ENCODE data around the gene OR10K1.

Gene OR10K1

GRCh38 chr1:158471920-158472319, 10.3 kb downstream of the OR10K1 start, which contains the start of gene OR10R2:
OR10R2 (plus strand) TSS chr1:158472220; CDS start chr1:158472326, 106 bp downstream.
- no peak within 1 kb of the TSS for H3K23ac ChIP-seq (ENCODE audit: low read length in 2 of 2)
- H2AK5ac ChIP-seq (ENCODE audit: low read length, severe bottlenecking), result no peak within 1 kb of the TSS
- H4K8ac ChIP-seq (ENCODE audit: low read length), result no peak within 1 kb of the TSS
- no peak within 1 kb of the TSS for H3K4me2 ChIP-seq (ENCODE audit: low read length, poor library complexity, severe bottlenecking)
- H3K14ac ChIP-seq (ENCODE audit: low read length in 2 of 2), result no peak within 1 kb of the TSS
- H3K36me3 ChIP-seq (ENCODE audit: control insufficient read depth in 1 of 2, insufficient read depth in 2 of 2, low read depth in 1 of 2, low read length in 2 of 2), result no peaks in the 10 kb centered on the region
- H3K9ac ChIP-seq (ENCODE audit: low read length), result no peak within 1 kb of the TSS
- H2BK15ac ChIP-seq (ENCODE audit: low read depth, poor library complexity, severe bottlenecking), result no peak within 1 kb of the TSS
- H3K18ac ChIP-seq (ENCODE audit: low read depth in 1 of 2, low read length in 2 of 2), result no peak within 1 kb of the TSS
- H2BK12ac ChIP-seq (ENCODE audit: low read length in 2 of 2), result no peak within 1 kb of the TSS
- H3K4me3 ChIP-seq (ENCODE audit: insufficient read depth in 1 of 2, low read depth in 1 of 2, low read length in 2 of 2), result no peak within 1 kb of the TSS
- no peak within 1 kb of the TSS for H3K4ac ChIP-seq (ENCODE audit: low read depth in 1 of 2, low read length in 2 of 2)
- no peaks in the 10 kb centered on the region for H3K27me3 ChIP-seq (ENCODE audit: control insufficient read depth in 1 of 2, insufficient read depth in 1 of 2, low read length in 2 of 2)
- H3K9me3 ChIP-seq (ENCODE audit: control insufficient read depth, low read length), result no peaks in the 10 kb centered on the region
- no peak within 1 kb of the TSS for H3K27ac ChIP-seq (ENCODE audit: low read length, poor library complexity, severe bottlenecking)
- no peak within 1 kb of the TSS for H2BK5ac ChIP-seq (ENCODE audit: low read depth, low read length, poor library complexity, severe bottlenecking)
- no peak within 1 kb of the TSS for H2AFZ ChIP-seq (ENCODE audit: low read depth, low read length)
- no peak for DNase-seq
- H2BK120ac ChIP-seq (ENCODE audit: low read depth, low read length), result no peak within 1 kb of the TSS
- H4K91ac ChIP-seq (ENCODE audit: low read length), result no peak within 1 kb of the TSS
- no peaks in the 10 kb centered on the region for H3K79me1 ChIP-seq (replicated peaks; ENCODE audit: low read length, poor library complexity, severe bottlenecking)
- H3K4me1 ChIP-seq (ENCODE audit: control insufficient read depth, insufficient read depth, low read depth, low read length), result no peaks in the 10 kb centered on the region

- no peak for DNase-seq
- Histone ChIP-seq H3K4ac (ENCODE audit: low read depth in 1 of 2, low read length in 2 of 2) (no peak overlapping the region), H2BK5ac (ENCODE audit: low read depth, low read length, poor library complexity, severe bottlenecking) (no peak overlapping the region), H3K23ac (ENCODE audit: low read length in 2 of 2) (no peak overlapping the region), H2AFZ (ENCODE audit: low read depth, low read length) (no peak overlapping the region), H3K14ac (ENCODE audit: low read length in 2 of 2) (no peak overlapping the region), H2AK5ac (ENCODE audit: low read length, severe bottlenecking) (no peak overlapping the region), H4K8ac (ENCODE audit: low read length) (no peak overlapping the region), H3K4me2 (ENCODE audit: low read length, poor library complexity, severe bottlenecking) (no peak overlapping the region), H2BK15ac (ENCODE audit: low read depth, poor library complexity, severe bottlenecking) (no peak overlapping the region), H3K9ac (ENCODE audit: low read length) (no peak overlapping the region), H4K91ac (ENCODE audit: low read length) (no peak overlapping the region), H3K4me3 (ENCODE audit: insufficient read depth in 1 of 2, low read depth in 1 of 2, low read length in 2 of 2) (no peak overlapping the region), H3K27ac (ENCODE audit: low read length, poor library complexity, severe bottlenecking) (no peak overlapping the region), H3K27me3 (ENCODE audit: control insufficient read depth in 1 of 2, insufficient read depth in 1 of 2, low read length in 2 of 2) (no peaks in the 10 kb centered on the region), H3K4me1 (ENCODE audit: control insufficient read depth, insufficient read depth, low read depth, low read length) (no peaks in the 10 kb centered on the region), H2BK12ac (ENCODE audit: low read length in 2 of 2) (no peak overlapping the region), H3K79me1 (replicated peaks; ENCODE audit: low read length, poor library complexity, severe bottlenecking) (no peaks in the 10 kb centered on the region), H3K18ac (ENCODE audit: low read depth in 1 of 2, low read length in 2 of 2) (no peak overlapping the region), H3K9me3 (ENCODE audit: control insufficient read depth, low read length) (no peaks in the 10 kb centered on the region), H3K36me3 (ENCODE audit: control insufficient read depth in 1 of 2, insufficient read depth in 2 of 2, low read depth in 1 of 2, low read length in 2 of 2) (no peaks in the 10 kb centered on the region), H2BK120ac (ENCODE audit: low read depth, low read length) (no peak overlapping the region)
- 29% methylated on average over 1 of the region's 2 CpGs for whole genome bisulfite sequencing
Measured at GRCh38 chr1:158485455-158485854, 23.8 kb downstream of the OR10K1 start.

GRCh38 chr1:158491316-158491715, 29.7 kb downstream of the OR10K1 start:
- H3K4ac ChIP-seq (ENCODE audit: low read depth in 1 of 2, low read length in 2 of 2), result no peak overlapping the region
- no peak overlapping the region for H3K27ac ChIP-seq (ENCODE audit: low read length, poor library complexity, severe bottlenecking)
- H3K9ac ChIP-seq (ENCODE audit: low read length), result no peak overlapping the region
- no peaks in the 10 kb centered on the region for H3K36me3 ChIP-seq (ENCODE audit: control insufficient read depth in 1 of 2, insufficient read depth in 2 of 2, low read depth in 1 of 2, low read length in 2 of 2)
- no peak overlapping the region for H3K4me3 ChIP-seq (ENCODE audit: insufficient read depth in 1 of 2, low read depth in 1 of 2, low read length in 2 of 2)
- no peak overlapping the region for H2BK120ac ChIP-seq (ENCODE audit: low read depth, low read length)
- H3K4me1 ChIP-seq (ENCODE audit: control insufficient read depth, insufficient read depth, low read depth, low read length), result no peaks in the 10 kb centered on the region
- no peak overlapping the region for H4K8ac ChIP-seq (ENCODE audit: low read length)
- no peaks in the 10 kb centered on the region for H3K27me3 ChIP-seq (ENCODE audit: control insufficient read depth in 1 of 2, insufficient read depth in 1 of 2, low read length in 2 of 2)
- DNase-seq, result no peak
- no peak overlapping the region for H3K4me2 ChIP-seq (ENCODE audit: low read length, poor library complexity, severe bottlenecking)
- no peak overlapping the region for H4K91ac ChIP-seq (ENCODE audit: low read length)
- no peak overlapping the region for H3K18ac ChIP-seq (ENCODE audit: low read depth in 1 of 2, low read length in 2 of 2)
- H3K79me1 ChIP-seq (replicated peaks; ENCODE audit: low read length, poor library complexity, severe bottlenecking), result no peaks in the 10 kb centered on the region
- 39% methylated on average over 3 of the region's 3 CpGs for WGBS
- no peak overlapping the region for H2BK15ac ChIP-seq (ENCODE audit: low read depth, poor library complexity, severe bottlenecking)
- no peak overlapping the region for H2BK5ac ChIP-seq (ENCODE audit: low read depth, low read length, poor library complexity, severe bottlenecking)
- H2AFZ ChIP-seq (ENCODE audit: low read depth, low read length), result no peak overlapping the region
- H2BK12ac ChIP-seq (ENCODE audit: low read length in 2 of 2), result no peak overlapping the region
- H3K14ac ChIP-seq (ENCODE audit: low read length in 2 of 2), result no peak overlapping the region
- H2AK5ac ChIP-seq (ENCODE audit: low read length, severe bottlenecking), result no peak overlapping the region
- no peak overlapping the region for H3K23ac ChIP-seq (ENCODE audit: low read length in 2 of 2)
- no peaks in the 10 kb centered on the region for H3K9me3 ChIP-seq (ENCODE audit: control insufficient read depth, low read length)

GRCh38 chr1:158493054-158493453, 31.4 kb downstream of the OR10K1 start:
- Histone ChIP-seq H2BK120ac (ENCODE audit: low read depth, low read length) (no peak overlapping the region), H3K4me2 (ENCODE audit: low read length, poor library complexity, severe bottlenecking) (no peak overlapping the region), H3K4me3 (ENCODE audit: insufficient read depth in 1 of 2, low read depth in 1 of 2, low read length in 2 of 2) (no peak overlapping the region), H4K91ac (ENCODE audit: low read length) (no peak overlapping the region), H2BK15ac (ENCODE audit: low read depth, poor library complexity, severe bottlenecking) (no peak overlapping the region), H3K9ac (ENCODE audit: low read length) (no peak overlapping the region), H3K14ac (ENCODE audit: low read length in 2 of 2) (no peak overlapping the region), H3K4me1 (ENCODE audit: control insufficient read depth, insufficient read depth, low read depth, low read length) (no peaks in the 10 kb centered on the region), H3K27ac (ENCODE audit: low read length, poor library complexity, severe bottlenecking) (no peak overlapping the region), H3K23ac (ENCODE audit: low read length in 2 of 2) (no peak overlapping the region), H2BK5ac (ENCODE audit: low read depth, low read length, poor library complexity, severe bottlenecking) (no peak overlapping the region), H2AK5ac (ENCODE audit: low read length, severe bottlenecking) (no peak overlapping the region), H4K8ac (ENCODE audit: low read length) (no peak overlapping the region), H3K18ac (ENCODE audit: low read depth in 1 of 2, low read length in 2 of 2) (no peak overlapping the region), H3K27me3 (ENCODE audit: control insufficient read depth in 1 of 2, insufficient read depth in 1 of 2, low read length in 2 of 2) (no peaks in the 10 kb centered on the region), H2BK12ac (ENCODE audit: low read length in 2 of 2) (no peak overlapping the region), H3K9me3 (ENCODE audit: control insufficient read depth, low read length) (no peaks in the 10 kb centered on the region), H3K79me1 (replicated peaks; ENCODE audit: low read length, poor library complexity, severe bottlenecking) (no peaks in the 10 kb centered on the region), H3K36me3 (ENCODE audit: control insufficient read depth in 1 of 2, insufficient read depth in 2 of 2, low read depth in 1 of 2, low read length in 2 of 2) (no peaks in the 10 kb centered on the region), H3K4ac (ENCODE audit: low read depth in 1 of 2, low read length in 2 of 2) (no peak overlapping the region), H2AFZ (ENCODE audit: low read depth, low read length) (no peak overlapping the region)
- WGBS, result 41% methylated on average over 3 of the region's 3 CpGs
- no peak for DNase-seq

Measured in mesenchymal stem cell (in vitro differentiated cells and primary cell).